ENCODE results near the gene APOBEC3G.

- no peak for TF ChIP-seq POLR2A (IDR thresholded peaks at IDR 0.05; ENCODE audit: low read depth, low read length)
- no peak for TF ChIP-seq POLR2AphosphoS5 (IDR thresholded peaks at IDR 0.05; ENCODE audit: low read depth, low read length)
- TF ChIP-seq TAF1 (IDR thresholded peaks at IDR 0.05; ENCODE audit: low read depth, low read length) = no peak
- TF ChIP-seq SPI1 (IDR thresholded peaks at IDR 0.05; ENCODE audit: low read depth, low read length) = no peak
- no peak for TF ChIP-seq POU2F2 (IDR thresholded peaks at IDR 0.05; ENCODE audit: low read depth, low read length)
Measured at GRCh38 chr22:39129746-39130145, 52.7 kb downstream of the APOBEC3G start.

Measured in GM12891 (cell line).